Activated T-helper 1 cell treated with anti-CD3 and anti-CD28 coated beads, Interleukin-2, amount 50 U/mL, for 16 hours (primary cell): ENCODE data around the gene CNR1.
"Not testable (repeated sequence)": the region's sequence is repeated elsewhere in the genome, so short reads cannot be mapped to it uniquely, and the experiment has no call there.

Experiments
- DNase-seq, 2 donors: peaks; one replicate each; pipeline ENCODE4 v3.0.0-alpha.2; 2020; ENCODE audit warnings: low read depth in 1 of 2, low spot score in 1 of 2

CNR1 gene

GRCh38 chr6:88165844-88166492 lies at the start of gene CNR1:
Gene CNR1, minus strand, starts transcription at chr6:88166347. Its CDS starts 21,073 bp downstream, at chr6:88145274.
- DNase-seq = no peak

GRCh38 chr6:88211446-88211845 lies 45.3 kb upstream of the CNR1 start:
- DNase-seq = no peak

- no peak for DNase-seq
Measured at GRCh38 chr6:88209301-88209700, 43.2 kb upstream of the CNR1 start.

GRCh38 chr6:88208726-88209125 lies 42.6 kb upstream of the CNR1 start:
- DNase-seq = no peak

GRCh38 chr6:88201734-88202133 lies 35.6 kb upstream of the CNR1 start:
- DNase-seq = not testable (repeated sequence)

DNA sequence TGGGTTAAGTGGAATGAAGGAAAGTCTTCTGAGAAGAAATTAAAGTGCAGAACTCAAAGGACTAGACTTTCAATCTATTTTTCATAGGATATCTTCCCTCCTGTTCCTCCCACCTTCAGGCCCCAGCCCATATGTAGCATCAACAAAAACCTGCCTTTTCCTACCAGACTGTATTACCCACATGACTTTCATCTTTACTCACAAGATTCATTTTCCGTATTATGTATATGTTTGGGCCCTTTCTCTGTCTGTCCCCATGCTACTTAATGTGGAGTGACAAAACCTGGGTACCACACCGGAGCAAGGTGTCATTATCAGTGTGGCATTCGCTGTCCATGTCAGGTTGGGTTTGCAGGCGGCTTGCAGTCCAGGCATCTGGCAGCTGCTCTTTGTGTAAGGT lies 18.8 kb upstream of the CNR1 start:
- no peak for DNase-seq

DNA sequence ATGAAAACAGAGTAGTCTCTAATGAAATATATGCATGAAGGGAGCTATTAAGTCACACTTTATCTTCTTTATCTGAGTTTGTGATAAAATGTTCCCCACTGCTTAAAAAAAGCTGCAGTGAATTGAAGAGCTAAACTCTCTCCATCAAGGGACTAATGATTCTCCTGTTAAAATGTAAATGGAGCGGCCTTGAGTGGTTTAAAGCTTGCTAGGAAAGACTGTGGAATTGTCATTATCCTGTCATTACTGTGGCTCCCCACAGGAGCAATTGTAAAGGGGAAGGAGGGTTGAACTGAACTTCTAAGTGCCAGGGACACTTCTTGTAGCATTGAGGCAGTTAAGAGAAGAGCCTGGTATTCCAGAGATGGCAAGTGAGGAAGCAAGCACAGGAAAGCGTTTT lies 17.3 kb upstream of the CNR1 start:
- no peak for DNase-seq

- no peak for DNase-seq
Measured at GRCh38 chr6:88179692-88180091, 13.5 kb upstream of the CNR1 start.

- DNase-seq = no peak
Measured at GRCh38 chr6:88177961-88178464, 11.9 kb upstream of the CNR1 start.

DNA sequence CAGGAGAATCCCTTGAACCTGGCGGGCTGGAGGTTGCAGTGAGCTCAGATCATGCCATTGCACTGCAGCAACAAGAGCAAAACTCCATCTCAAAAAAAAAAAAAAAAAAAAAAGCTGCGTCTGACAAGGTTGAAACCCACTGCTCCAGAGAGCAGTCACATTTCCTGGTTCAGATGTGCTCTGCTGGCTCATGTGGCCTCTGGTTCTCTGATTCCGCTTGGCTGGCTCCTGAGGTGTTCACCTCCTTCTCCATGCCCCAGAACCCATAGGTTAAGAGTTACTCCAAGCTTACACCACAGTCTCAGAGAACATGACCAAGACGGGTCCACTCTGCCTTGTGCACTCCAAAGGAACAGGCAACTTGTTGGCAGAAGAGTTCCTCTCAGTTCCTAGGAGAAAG lies 8.8 kb upstream of the CNR1 start:
- DNase-seq = no peak

GRCh38 chr6:88171312-88171711 lies 5.2 kb upstream of the CNR1 start:
- no peak for DNase-seq

GRCh38 chr6:88168362-88168761 lies 2.2 kb upstream of the CNR1 start:
- DNase-seq = no peak

DNA sequence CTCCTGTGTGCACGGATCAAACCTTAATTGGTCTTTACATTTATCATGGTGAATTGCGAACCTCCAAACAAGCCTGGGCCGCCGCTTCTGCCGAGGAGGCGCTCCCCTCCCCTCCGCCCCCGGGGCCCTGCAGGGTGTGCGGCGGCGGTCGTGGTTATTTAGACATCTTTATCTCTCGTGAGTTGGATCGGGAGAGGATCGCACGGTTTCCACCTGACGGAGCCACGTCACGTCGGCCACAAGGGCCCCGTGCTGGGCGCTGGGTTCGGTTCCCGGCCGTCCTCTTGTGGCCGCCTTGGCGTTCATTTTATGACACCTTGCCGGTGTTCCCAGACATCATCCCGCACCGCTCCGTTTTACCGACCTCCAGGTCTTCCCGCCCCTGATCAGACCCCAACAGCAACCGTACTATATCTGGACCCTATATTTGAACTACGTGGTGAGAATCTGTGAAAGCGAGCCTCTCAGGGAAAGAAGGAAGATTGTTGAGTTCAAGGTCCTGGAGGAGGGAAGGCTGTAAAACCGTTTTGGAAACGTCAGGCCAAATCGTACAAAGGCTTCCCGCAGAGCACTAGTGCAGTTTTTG lies 1.3 kb upstream of the CNR1 start:
- no peak for DNase-seq

GRCh38 chr6:88166493-88167351 lies 575 bp upstream of the CNR1 start:
- DNase-seq = no peak

GRCh38 chr6:88165087-88165843 lies 882 bp downstream of the CNR1 start:
- no peak for DNase-seq

- DNase-seq = no peak
Measured at GRCh38 chr6:88164061-88164460, 2.1 kb downstream of the CNR1 start.

DNA sequence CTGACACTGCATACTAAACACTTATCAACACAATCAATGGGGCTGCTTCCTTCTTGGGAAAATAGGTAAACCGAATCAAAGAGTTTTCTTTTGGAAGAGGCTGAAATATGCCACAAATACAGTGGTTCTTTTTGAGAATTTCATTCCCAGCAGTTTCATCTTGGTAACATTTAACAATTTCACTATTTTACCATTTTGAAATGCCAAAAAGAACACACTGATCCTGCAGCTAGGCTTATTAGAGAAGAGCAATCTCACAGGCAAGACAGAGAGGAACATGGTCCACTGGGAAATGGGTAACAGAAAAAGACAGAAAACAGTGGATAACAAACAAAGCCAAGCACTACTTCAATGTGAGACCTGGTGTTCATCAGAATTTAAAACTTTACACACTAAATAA lies 2.5 kb downstream of the CNR1 start:
- DNase-seq = no peak

GRCh38 chr6:88161940-88162339 lies 4.2 kb downstream of the CNR1 start:
- no peak for DNase-seq

DNA sequence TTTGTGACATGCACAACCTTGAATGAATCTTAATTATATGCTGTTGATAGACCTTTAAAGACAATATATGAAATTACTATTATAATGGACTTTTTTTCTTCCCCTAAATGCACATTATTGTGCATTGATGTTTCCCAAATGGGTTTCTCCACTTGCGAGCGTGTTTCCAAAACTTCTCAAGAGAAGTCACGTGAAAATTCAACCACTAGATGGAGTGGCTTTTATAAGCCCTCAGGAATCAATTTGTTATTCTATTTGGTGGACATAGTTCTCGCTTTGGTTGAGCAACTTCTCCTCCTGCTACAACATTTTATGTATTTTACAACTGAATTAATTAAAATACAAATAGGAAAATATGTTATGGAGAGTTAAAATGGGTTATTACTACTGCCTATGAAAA lies 9.0 kb downstream of the CNR1 start:
- no peak for DNase-seq

DNA sequence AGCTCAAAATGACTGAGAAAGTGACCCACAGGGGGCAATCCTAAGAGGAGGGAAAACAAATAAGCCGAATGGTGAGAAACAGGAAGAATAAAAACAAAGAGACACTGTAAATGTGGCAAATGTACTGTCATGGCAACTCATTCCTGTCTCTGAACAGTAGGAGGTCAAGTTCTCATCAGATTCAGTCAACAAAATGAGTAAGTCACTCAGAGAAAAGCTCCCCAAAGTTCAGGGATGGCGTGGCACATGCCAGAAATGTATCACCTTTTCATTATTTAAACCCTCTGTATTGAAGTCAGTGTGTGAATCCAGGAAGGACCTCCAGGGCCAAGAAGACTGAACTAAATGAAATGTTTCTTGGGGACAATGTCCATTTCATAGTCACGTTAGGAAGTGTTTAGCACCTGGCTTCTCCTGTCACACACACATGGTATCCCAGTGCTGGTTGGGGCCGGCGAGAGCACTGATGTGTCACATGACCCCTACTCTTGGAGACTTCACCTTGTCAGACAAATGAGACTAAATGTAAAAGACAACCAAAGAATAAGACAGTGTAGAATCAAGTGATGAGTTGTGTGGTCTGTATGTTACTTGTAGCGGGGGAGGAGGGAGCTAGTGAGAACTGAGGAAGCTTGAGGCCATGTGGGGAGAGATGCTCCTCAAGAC lies 20.7 kb downstream of the CNR1 start:
- DNase-seq = no peak
